Measurements from ENCODE around the gene NSG1.

GRCh38 chr4:4425696-4426095 is 38.8 kb downstream of the NSG1 start:
- no peak for TF ChIP-seq CEBPB (IDR thresholded peaks at IDR 0.05; ENCODE audit: low read depth, low read length)
- TF ChIP-seq RAD21 (IDR thresholded peaks at IDR 0.05; ENCODE audit: low read length) = no peak
- TF ChIP-seq, protein P1, sequence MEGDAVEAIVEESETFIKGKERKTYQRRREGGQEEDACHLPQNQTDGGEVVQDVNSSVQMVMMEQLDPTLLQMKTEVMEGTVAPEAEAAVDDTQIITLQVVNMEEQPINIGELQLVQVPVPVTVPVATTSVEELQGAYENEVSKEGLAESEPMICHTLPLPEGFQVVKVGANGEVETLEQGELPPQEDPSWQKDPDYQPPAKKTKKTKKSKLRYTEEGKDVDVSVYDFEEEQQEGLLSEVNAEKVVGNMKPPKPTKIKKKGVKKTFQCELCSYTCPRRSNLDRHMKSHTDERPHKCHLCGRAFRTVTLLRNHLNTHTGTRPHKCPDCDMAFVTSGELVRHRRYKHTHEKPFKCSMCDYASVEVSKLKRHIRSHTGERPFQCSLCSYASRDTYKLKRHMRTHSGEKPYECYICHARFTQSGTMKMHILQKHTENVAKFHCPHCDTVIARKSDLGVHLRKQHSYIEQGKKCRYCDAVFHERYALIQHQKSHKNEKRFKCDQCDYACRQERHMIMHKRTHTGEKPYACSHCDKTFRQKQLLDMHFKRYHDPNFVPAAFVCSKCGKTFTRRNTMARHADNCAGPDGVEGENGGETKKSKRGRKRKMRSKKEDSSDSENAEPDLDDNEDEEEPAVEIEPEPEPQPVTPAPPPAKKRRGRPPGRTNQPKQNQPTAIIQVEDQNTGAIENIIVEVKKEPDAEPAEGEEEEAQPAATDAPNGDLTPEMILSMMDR (conservative IDR thresholded peaks at IDR 0.05; ENCODE audit: low read depth, low read length) = no peak
- TF ChIP-seq RFX5 (IDR thresholded peaks at IDR 0.05; ENCODE audit: low read depth, low read length) = no peak
- TF ChIP-seq ELK1 (IDR thresholded peaks at IDR 0.05; ENCODE audit: borderline replicate concordance, low read depth, low read length) = no peak
- no peak for TF ChIP-seq FOS (IDR thresholded peaks at IDR 0.05; ENCODE audit: low read depth, low read length)
- no peak for TF ChIP-seq POLR2A (IDR thresholded peaks at IDR 0.05; ENCODE audit: low read depth, low read length)
- no peak for TF ChIP-seq RCOR1 (IDR thresholded peaks at IDR 0.05; ENCODE audit: insufficient replicate concordance, low read length)
- no peak for TF ChIP-seq MXI1 (IDR thresholded peaks at IDR 0.05; ENCODE audit: borderline replicate concordance, low read depth, low read length)
- TF ChIP-seq, protein P2, sequence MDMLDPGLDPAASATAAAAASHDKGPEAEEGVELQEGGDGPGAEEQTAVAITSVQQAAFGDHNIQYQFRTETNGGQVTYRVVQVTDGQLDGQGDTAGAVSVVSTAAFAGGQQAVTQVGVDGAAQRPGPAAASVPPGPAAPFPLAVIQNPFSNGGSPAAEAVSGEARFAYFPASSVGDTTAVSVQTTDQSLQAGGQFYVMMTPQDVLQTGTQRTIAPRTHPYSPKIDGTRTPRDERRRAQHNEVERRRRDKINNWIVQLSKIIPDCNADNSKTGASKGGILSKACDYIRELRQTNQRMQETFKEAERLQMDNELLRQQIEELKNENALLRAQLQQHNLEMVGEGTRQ (IDR thresholded peaks at IDR 0.05; ENCODE audit: low read depth, low read length) = no peak
